Osteocyte (in vitro differentiated cells): ENCODE results near the gene ATP11A. TPM values are rescaled to one million over a fixed set of nuclear protein-coding genes. Genes with fewer than 3 reads are reported as not detected.
"Not testable (repeated sequence)": the region's sequence is repeated elsewhere in the genome, so short reads cannot be mapped to it uniquely, and the experiment has no call there.

Experiments
- DNase-seq: peaks from one replicate; pipeline ENCODE4 v3.0.0; 2021; ENCODE audit warnings: mixed read lengths; ENCODE audit not compliant: unreplicated experiment; ENCODE audit errors: extremely low spot score
- H3K27ac Mint-ChIP-seq: one replicate; pipeline ENCODE4 v1.8.0; 2021; ENCODE audit warnings: mild to moderate bottlenecking, mixed read lengths; ENCODE audit not compliant: unreplicated experiment
- H3K27me3 Mint-ChIP-seq: one replicate; pipeline ENCODE4 v1.8.0; 2021; ENCODE audit warnings: mixed read lengths; ENCODE audit not compliant: unreplicated experiment
- H3K36me3 Mint-ChIP-seq: one replicate; pipeline ENCODE4 v1.8.0; 2021; ENCODE audit warnings: mixed read lengths; ENCODE audit not compliant: unreplicated experiment
- H3K4me1 Mint-ChIP-seq: one replicate; pipeline ENCODE4 v1.8.0; 2021; ENCODE audit warnings: mixed read lengths; ENCODE audit not compliant: unreplicated experiment
- H3K4me3 Mint-ChIP-seq: one replicate; pipeline ENCODE4 v1.8.0; 2021; ENCODE audit warnings: mild to moderate bottlenecking, moderate library complexity, mixed read lengths; ENCODE audit not compliant: unreplicated experiment
- H3K9me3 Mint-ChIP-seq: one replicate; pipeline ENCODE4 v1.8.0; 2021; ENCODE audit warnings: mixed read lengths; ENCODE audit not compliant: unreplicated experiment
- total RNA-seq: library from RNA; stranded (reverse); gene quantifications from 2 replicates; pipeline ENCODE4 v1.2.1, GENCODE V29; 2021
- TF ChIP-seq, protein P1 (sequence below): fragments of 200-600 bp; sonication (generic); IDR thresholded peaks from 2 replicates; pipeline ENCODE4 v1.5.0; 2021; ENCODE audit warnings: antibody characterized with exemption, mild to moderate bottlenecking, moderate library complexity

Gene ATP11A
- total RNA-seq, 1 donor from 2014 or later = 15.7 TPM

DNA sequence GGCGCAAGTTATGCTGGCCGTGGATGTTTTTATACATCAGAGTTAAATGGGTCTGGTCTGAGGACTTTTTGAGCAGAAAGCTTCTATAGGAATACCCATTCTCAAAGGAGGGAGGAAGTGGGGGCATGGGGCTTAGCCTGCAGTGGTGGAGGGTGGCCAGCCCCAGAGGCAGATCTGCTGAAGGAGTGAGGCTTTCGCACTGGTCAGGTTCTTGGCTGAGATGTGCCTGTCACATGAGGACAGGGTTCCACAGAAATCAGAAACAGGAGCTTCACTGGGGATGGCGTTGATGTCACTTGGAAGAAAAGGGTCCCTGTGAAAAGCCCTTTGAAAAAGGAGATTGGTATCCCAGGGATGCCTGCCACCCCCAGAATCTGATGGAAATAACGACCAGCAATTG lies 178.5 kb downstream of the ATP11A start:
- H3K4me1 Mint-ChIP-seq = no peaks in the 10 kb centered on the region
- no peak overlapping the region for H3K27ac Mint-ChIP-seq
- TF ChIP-seq, protein P1, sequence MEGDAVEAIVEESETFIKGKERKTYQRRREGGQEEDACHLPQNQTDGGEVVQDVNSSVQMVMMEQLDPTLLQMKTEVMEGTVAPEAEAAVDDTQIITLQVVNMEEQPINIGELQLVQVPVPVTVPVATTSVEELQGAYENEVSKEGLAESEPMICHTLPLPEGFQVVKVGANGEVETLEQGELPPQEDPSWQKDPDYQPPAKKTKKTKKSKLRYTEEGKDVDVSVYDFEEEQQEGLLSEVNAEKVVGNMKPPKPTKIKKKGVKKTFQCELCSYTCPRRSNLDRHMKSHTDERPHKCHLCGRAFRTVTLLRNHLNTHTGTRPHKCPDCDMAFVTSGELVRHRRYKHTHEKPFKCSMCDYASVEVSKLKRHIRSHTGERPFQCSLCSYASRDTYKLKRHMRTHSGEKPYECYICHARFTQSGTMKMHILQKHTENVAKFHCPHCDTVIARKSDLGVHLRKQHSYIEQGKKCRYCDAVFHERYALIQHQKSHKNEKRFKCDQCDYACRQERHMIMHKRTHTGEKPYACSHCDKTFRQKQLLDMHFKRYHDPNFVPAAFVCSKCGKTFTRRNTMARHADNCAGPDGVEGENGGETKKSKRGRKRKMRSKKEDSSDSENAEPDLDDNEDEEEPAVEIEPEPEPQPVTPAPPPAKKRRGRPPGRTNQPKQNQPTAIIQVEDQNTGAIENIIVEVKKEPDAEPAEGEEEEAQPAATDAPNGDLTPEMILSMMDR = no peak

DNA sequence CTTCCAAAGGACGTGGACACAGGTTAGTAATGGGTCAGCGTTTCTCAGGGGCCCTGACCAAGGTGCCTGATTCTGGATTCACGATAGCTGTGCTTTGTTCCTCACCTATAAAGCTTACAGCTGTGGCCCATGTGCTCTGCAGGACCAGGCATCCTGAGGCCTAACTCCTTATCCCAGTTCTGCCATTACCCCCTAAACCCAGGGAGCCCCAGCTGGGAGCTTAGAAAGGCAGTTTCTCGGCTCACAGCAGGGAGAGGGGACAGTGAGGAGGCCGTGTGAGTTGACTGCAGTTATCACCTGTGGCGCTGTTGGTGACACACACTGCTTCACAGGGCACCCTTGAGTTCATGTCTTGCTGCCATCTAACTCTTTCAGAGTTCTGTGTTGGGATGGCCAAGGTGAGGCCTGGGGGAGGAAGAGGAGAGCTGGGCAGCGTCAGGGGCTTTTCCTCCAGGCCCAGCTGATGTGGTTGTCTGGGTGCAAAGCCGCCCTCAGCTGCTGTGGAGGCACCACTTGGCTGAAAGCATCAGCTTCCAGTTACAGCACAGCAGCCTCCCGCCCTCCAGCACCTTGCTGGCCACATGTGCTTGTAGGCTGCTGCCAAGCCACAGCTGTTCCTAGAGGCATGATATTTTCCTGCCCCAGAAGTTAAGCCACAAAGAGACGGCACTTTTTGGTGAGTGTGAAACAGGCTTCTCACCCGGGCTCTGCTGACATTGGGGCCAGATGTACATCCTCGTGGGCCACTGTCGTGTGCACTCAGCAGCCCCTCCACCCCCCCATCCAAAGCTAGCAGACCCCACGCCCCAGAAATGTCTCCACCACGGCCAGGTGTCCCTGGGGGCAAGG lies 179.6 kb downstream of the ATP11A start:
- no peaks in the 10 kb centered on the region for H3K4me1 Mint-ChIP-seq
- no peaks in the 10 kb centered on the region for H3K9me3 Mint-ChIP-seq
- no peaks in the 10 kb centered on the region for H3K36me3 Mint-ChIP-seq
- no peaks in the 10 kb centered on the region for H3K27me3 Mint-ChIP-seq
- no peak overlapping the region for H3K4me3 Mint-ChIP-seq
- TF ChIP-seq, protein P1 = no peak
- no peak for DNase-seq
- H3K27ac Mint-ChIP-seq = no peak overlapping the region

More for the DNA sequence above, 178.5 kb downstream of the ATP11A start:
- Mint-ChIP-seq H3K27me3 (no peaks in the 10 kb centered on the region), H3K36me3 (no peaks in the 10 kb centered on the region), H3K9me3 (no peaks in the 10 kb centered on the region), H3K4me3 (no peak overlapping the region)
- DNase-seq = no peak

DNA sequence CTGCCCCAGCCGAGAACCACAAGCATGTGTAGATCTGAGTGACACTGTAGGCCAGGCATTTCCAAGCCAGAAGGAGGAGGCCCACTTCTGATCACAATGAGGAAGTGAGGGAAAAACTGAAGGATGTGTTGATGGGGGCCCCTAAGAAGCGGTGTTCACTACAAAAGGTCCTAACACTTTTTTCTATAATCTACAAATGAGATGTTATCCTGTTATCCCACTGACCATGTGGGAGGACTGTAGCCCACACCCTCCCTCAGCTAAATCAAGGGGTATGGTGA lies 180.2 kb downstream of the ATP11A start:
- no peak overlapping the region for H3K4me3 Mint-ChIP-seq
- TF ChIP-seq, protein P1 = no peak
- no peaks in the 10 kb centered on the region for H3K27me3 Mint-ChIP-seq
- H3K4me1 Mint-ChIP-seq = no peaks in the 10 kb centered on the region
- no peaks in the 10 kb centered on the region for H3K36me3 Mint-ChIP-seq
- no peak for DNase-seq
- no peak overlapping the region for H3K27ac Mint-ChIP-seq
- no peaks in the 10 kb centered on the region for H3K9me3 Mint-ChIP-seq

DNA sequence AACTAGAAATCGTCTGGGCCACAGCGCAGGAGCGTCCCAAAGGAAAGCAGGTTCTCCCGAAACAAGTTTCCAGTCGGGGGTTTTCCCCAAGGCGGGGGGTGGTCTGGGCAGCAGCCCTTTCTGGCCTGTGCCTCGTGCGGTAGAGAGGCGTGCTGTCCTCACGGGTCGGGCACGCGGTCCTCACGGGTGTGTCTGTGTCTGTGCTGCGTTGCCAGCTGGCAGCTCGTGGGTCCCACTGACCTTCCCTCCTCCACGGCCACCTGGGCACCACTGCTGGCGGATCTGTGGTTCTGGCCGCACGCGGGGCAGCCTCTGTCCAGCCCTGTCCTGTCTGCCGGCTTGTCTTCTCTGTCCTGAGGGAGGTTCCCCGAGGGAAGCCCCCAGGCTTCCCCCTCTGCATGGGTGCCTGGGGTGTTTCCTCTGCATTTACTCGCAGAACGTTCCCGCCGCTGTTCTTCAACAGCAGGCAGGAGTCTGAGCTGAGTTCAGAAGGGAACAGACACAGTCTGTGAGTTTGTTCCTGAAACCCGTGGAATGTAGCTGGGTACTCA lies 181.0 kb downstream of the ATP11A start:
- TF ChIP-seq, protein P1 = no peak

DNA sequence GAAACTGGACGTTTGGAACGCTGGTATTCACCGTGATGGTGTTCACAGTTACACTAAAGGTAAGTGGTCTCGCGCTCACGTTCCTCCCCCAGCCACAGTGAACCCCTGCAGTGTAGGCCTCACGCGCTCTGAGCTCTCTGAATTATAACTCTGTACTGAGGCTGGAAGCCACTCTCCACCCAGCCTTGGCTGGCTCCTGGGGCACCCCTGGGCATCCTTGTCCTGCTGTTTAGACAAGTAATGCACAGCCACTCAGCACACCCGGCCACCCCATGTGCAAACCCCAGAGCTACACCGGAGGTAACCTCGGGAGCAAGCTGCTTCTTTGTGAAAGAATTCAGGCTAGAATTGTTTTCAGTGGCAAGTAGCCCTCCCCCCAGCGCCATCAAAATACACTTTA lies 181.9 kb downstream of the ATP11A start:
- Mint-ChIP-seq H3K4me3 (no peak overlapping the region), H3K27me3 (no peaks in the 10 kb centered on the region), H3K4me1 (no peaks in the 10 kb centered on the region), H3K36me3 (no peaks in the 10 kb centered on the region), H3K9me3 (no peaks in the 10 kb centered on the region), H3K27ac (no peak overlapping the region)
- TF ChIP-seq, protein P1 = no peak
- no peak for DNase-seq

More for the DNA sequence above, 181.0 kb downstream of the ATP11A start:
- Mint-ChIP-seq H3K36me3 (no peaks in the 10 kb centered on the region), H3K27ac (no peak overlapping the region), H3K4me3 (no peak overlapping the region), H3K4me1 (no peaks in the 10 kb centered on the region), H3K27me3 (no peaks in the 10 kb centered on the region), H3K9me3 (no peaks in the 10 kb centered on the region)
- DNase-seq = no peak

DNA sequence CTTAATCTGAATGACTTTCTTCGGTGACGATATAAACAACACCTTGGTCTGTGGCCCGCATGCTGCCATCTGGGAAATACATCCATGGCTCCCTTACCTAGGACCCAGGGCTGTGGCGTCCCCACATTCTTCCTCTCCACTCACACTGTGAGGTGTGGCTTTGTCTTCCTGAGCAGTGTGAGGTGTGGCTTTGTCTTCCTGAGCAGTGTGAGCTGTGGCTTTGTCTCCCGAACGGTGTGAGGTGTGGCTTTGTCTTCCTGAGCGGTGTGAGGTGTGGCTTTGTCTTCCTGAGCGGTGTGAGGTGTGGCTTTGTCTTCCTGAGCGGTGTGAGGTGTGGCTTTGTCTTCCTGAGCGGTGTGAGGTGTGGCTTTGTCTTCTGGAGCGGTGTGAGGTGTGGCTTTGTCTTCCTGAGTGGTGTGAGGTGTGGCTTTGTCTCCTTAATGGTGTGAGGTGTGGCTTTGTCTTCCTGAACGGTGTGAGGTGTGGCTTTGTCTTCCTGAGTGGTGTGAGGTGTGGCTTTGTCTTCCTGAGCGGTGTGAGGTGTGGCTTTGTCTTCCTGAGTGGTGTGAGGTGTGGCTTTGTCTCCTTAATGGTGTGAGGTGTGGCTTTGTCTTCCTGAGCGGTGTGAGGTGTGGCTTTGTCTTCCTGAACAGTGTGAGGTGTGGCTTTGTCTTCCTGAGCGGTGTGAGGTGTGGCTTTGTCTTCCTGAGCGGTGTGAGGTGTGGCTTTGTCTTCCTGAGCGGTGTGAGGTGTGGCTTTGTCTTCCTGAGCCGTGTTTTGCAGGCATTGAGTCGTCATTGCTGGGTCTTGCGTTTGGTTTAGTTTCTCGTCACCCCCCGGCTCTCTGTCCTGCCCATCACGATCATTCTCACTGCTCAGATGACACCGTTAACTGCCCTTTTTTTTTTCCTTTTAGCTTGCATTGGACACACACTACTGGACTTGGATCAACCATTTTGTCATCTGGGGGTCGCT lies 183.1 kb downstream of the ATP11A start:
- not testable (repeated sequence) for H3K9me3 Mint-ChIP-seq, H3K4me3 Mint-ChIP-seq, DNase-seq, H3K27me3 Mint-ChIP-seq, H3K4me1 Mint-ChIP-seq, H3K27ac Mint-ChIP-seq, H3K36me3 Mint-ChIP-seq
